IPS DF 4.7 (cell line): ENCODE measurements around the gene TBC1D22B.

Source experiments
- DNase-seq: peaks from one replicate; pipeline ENCODE4 v3.0.0-alpha.2; 2013; ENCODE audit warnings: low spot score; ENCODE audit errors: extremely low read depth

TBC1D22B gene, protein sequence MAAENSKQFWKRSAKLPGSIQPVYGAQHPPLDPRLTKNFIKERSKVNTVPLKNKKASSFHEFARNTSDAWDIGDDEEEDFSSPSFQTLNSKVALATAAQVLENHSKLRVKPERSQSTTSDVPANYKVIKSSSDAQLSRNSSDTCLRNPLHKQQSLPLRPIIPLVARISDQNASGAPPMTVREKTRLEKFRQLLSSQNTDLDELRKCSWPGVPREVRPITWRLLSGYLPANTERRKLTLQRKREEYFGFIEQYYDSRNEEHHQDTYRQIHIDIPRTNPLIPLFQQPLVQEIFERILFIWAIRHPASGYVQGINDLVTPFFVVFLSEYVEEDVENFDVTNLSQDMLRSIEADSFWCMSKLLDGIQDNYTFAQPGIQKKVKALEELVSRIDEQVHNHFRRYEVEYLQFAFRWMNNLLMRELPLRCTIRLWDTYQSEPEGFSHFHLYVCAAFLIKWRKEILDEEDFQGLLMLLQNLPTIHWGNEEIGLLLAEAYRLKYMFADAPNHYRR

GRCh38 chr6:37257634-37258404 is at the start of gene TBC1D22B, which contains the start of gene TMEM217:
Gene TBC1D22B (plus strand): TSS chr6:37257772. CDS start chr6:37257918, 146 bp downstream.
Gene TMEM217 (minus strand): TSS chr6:37258144. CDS start chr6:37219030, 39,114 bp downstream.
- no peak for DNase-seq

DNA sequence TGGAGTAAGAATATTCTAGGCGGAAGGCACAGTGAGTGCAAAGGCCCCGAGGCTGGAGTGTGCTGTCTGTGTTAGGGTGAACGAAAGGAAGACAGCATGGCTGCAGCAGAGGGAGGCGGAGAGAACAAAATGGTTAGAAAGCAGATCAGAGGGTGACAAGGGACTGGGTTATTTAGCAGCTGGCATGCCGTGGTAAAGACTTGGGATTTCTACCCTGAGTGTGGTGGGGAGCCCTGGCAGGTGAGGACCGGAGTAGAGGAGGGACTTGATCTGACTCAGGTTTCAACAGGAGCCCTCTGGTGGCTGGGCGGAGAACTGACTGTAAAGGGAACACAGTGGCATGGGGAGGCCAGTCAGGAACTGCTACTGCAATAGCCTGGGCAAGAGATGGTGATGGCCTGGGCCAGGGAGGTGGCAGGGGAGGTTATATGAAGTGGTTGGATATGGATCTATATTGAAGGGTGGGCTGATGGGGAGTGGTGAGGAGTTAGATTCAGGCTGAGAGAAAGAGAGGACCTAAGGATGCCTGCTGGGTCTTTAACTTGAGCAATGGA is 49.6 kb upstream of the TBC1D22B start:
- no peak for DNase-seq

DNA sequence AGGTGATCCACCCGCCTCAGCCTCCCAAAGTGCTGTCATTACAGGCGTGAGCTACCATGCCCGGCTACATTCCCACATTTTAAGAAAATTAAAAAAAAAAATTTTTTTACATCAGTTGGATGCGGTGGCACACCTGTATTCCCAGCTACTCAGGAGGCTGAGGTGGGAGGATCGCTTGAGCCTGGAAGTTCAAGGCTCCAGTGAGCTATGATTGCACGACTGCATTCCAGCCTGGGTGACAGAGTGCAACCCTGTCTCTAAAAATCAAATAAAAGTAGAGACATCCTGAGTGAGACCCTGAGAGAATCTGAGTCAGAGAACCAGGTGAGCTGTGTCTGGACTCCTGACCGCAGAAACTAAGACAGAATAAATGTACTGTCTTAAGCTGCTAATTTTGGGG is 48.8 kb upstream of the TBC1D22B start:
- no peak for DNase-seq

- DNase-seq: no peak
Observed at GRCh38 chr6:37209461-37210205, 47.9 kb upstream of the TBC1D22B start.

- peak; percentile 85 for DNase-seq
Observed at GRCh38 chr6:37210313-37210968, 47.1 kb upstream of the TBC1D22B start.

GRCh38 chr6:37212268-37212667 is 45.3 kb upstream of the TBC1D22B start:
- no peak for DNase-seq

DNA sequence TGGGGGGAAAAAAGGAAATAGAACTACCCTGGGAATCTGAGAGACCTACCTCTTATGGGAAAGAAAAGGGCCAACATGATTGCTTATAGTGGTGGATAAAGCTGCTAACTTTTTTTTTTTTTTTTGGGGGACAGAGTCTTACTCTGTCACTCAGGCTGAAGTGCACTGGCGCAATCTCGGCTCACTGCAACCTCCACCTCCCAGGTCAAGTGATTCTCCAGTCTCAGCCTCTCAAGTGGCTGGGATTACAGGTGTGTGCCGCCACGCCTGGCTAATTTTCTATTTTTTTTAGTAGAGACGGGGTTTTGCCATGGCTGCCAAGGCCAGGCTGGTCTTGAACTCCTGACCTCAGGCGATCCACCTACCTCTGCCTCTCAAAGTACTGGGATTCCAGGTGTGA is 39.5 kb upstream of the TBC1D22B start:
- DNase-seq: no peak

DNA sequence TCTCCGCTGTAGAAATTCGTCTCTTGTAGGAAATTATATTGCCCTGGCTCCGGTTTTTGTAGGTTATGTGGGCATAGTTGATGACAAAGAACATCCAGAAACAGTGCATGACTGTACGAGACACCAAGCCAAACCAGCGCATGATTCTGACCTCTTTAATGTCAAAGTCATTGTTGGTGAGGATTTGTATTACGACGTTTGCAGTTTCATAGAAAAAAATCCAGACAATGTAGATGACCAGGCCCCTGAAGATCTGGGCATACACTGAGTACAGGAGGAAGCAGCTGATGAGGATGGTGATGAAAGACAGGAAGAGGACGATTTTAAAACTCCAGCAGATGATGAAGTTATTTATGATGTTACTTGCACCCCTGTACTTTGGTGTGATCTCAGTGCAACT is 39.1 kb upstream of the TBC1D22B start:
- DNase-seq: no peak

GRCh38 chr6:37221585-37222124 is 35.9 kb upstream of the TBC1D22B start:
- DNase-seq: no peak

DNA sequence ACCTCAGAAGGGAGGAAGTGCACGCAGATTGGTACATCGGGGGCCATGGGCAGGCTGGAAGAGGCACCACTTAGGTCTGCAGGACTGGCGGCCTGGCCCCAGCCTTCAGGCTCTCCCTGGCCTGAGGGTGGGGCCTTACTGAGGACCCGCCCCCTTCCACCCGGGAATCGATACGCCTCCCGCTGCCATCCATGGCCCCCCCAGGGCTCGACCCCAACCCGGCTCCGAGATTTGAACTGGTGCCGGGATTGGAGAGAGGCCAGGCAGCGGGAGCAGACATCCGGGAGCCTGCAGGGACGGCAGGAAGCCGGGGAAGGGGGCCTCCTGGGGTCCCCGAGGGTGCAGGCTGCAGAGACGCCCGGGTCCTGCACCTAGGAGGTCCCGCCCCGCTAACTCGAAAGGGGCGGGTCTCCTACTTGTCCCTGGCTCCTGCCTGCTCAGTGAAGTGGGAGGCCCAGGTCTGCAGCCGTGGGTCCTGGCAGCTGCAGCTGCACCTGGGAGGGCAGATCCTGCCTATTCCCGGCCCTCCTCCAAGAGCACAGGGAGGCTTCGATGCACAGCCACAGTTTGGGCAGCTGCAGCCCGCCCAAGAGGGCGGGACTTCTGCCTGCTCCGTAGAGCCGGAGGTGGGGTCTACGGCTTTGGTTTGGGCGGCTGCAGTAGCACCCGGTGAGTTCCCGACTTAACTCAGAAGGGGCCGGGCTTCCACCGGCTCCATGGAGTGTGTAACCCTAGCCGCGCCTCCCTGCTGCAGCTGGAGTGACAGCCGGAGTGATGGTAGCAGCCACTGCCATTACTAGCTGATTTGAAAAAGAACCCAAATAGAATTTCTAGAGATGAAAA is 35.2 kb upstream of the TBC1D22B start:
- peak; percentile 94 for DNase-seq

DNA sequence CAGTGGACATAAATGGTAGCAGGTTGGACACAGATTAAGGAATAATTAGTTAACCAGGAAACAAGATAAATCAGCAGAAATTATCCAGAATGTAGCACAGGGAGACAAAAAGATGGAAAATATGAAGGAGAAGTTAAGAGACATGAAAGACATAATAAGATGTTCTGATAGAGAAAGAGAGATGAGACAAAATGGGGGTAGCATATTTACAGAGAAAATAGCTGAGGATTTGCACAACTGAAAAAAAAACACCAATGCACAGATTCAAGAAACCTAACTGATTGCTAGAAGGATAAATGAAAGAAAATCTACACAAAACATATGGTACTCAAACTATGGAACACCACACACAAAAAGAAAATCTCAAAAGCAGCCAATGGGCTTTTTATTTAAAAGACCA is 34.6 kb upstream of the TBC1D22B start:
- DNase-seq: no peak

DNA sequence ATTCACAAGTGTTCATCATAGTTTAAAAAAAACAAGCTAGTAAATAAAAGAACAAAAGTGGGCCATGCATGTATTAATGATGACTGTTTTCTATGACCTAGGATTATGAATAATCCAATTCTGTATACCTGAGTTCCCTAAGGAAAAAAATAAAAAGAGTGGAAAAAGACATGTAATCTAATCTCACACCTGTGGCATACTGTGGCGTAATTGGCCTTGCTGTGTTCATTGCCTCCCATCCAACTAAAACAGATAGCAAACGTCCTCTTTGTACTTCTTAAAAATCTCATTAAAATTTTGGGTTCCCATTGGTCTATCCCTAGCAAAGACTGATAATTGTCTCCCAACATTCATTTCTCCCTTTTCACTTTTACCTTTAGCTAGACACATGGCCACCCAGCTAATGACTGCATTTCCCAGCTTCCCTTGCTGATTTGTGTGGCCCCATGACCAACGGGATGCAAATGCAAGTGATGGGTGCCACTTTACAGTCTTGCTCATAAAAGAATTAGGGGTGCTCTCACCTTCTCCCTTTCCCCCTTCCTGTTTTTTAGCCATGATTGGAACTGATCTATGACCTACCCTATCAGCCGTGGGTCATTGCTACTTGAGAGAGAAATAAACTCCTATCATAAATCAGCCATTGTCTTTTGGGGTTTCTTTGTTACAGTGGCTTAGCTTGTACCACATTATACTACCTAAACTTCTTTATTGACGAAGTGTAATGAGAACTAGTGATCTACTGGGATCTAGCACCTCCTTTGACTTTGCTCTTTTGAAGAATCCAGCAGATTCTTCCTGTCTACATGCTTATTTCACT is 32.0 kb upstream of the TBC1D22B start:
- no peak for DNase-seq

DNA sequence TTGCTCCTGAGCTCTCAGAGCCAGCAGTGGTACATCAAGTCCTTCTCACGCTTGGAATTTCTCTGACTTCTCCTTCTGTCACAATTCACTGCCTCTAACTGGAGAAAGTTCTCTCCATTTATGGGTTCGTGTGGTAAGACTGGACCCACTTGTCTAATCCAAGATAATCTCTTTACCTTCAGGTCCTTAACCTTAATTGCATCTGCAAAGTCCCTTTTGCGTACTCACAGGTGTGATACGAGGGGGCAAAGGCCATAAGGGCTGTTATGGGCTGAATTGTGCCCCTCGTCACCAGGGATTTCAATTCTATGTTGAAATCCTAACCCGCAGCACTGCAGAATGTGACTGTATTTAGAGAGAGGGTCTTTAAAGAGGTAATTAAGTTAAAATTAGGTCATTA is 27.5 kb upstream of the TBC1D22B start:
- DNase-seq: no peak

GRCh38 chr6:37232430-37233017 is 25.0 kb upstream of the TBC1D22B start:
- no peak for DNase-seq

GRCh38 chr6:37233541-37233940 is 24.0 kb upstream of the TBC1D22B start:
- DNase-seq: no peak

GRCh38 chr6:37236921-37237320 is 20.7 kb upstream of the TBC1D22B start:
- no peak for DNase-seq

DNA sequence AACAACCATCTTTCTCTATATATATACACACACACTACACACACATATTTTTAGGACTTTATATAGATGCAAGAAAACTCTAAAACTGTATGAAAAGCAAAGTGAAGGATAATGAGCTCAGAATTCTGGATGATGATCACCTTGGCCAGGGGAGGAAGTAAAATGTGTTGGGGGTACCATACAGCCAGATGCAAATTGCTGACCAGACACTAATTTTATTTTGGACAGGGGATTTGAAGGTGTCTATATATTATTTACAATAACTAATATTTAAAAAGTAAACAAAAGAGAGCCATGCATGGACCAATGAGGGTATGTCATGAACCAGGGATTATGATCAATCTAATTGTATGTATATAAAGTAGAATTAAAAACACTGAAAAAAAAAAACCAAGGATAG is 19.8 kb upstream of the TBC1D22B start:
- DNase-seq: no peak

GRCh38 chr6:37238381-37238780 is 19.2 kb upstream of the TBC1D22B start:
- no peak for DNase-seq
